Omental fat pad (tissue), 4 donors: Measurements from ENCODE around the gene VANGL1. TPM values are rescaled to one million over a fixed set of nuclear protein-coding genes. Genes with fewer than 3 reads are reported as not detected.
"Not testable (repeated sequence)": the region's sequence is repeated elsewhere in the genome, so short reads cannot be mapped to it uniquely, and the experiment has no call there.

ENCODE experiments used
- ATAC-seq: fragments of 150-250 bp; one replicate; pipeline ENCODE4 v1.9.1; 2016; ENCODE audit warnings: mild to moderate bottlenecking, moderate library complexity; ENCODE audit not compliant: low FRiP score
- DNase-seq: peaks from one replicate; pipeline ENCODE4 v3.0.0-alpha.2; 2019; ENCODE audit warnings: low spot score
- total RNA-seq, 4 donors: library from RNA; depleted of rRNA; stranded (reverse); fragments of >200 nt; gene quantifications; one replicate each; pipeline ENCODE4 v1.1.0, GENCODE V29; 2016
- TF ChIP-seq, protein P1 (sequence below), 3 donors: fragments of 450-650 bp; IDR thresholded peaks; one replicate each; pipeline ENCODE4 v1.5.1; 2016 to 2017; ENCODE audit warnings: antibody characterized with exemption in 3 of 3, mild to moderate bottlenecking in 3 of 3, moderate library complexity in 2 of 3

VANGL1 gene
- total RNA-seq, 4 donors from 2014 or later = 4.9 to 9.6 (median 6.5) TPM

DNA sequence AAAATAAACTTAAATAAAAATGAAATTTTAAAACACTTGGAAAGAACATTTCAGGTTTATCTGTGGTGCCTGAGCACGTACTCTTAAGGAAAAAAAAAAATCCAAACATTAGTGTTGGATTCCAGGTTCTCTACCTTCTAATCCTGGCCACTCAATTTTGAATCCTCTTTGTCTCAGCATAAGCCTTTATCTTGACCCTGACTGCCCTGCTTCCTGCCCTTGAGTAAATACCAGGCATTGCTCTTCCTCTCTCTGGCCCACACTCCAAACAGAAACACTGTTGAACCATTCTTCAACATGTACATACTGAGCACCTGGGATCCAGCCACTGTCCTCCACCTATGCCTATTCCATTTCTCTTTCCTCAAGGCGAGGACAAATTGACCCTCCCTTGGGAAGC is 11.4 kb upstream of the VANGL1 start:
- ATAC-seq (no peak), DNase-seq (no peak)
- TF ChIP-seq, protein P1, sequence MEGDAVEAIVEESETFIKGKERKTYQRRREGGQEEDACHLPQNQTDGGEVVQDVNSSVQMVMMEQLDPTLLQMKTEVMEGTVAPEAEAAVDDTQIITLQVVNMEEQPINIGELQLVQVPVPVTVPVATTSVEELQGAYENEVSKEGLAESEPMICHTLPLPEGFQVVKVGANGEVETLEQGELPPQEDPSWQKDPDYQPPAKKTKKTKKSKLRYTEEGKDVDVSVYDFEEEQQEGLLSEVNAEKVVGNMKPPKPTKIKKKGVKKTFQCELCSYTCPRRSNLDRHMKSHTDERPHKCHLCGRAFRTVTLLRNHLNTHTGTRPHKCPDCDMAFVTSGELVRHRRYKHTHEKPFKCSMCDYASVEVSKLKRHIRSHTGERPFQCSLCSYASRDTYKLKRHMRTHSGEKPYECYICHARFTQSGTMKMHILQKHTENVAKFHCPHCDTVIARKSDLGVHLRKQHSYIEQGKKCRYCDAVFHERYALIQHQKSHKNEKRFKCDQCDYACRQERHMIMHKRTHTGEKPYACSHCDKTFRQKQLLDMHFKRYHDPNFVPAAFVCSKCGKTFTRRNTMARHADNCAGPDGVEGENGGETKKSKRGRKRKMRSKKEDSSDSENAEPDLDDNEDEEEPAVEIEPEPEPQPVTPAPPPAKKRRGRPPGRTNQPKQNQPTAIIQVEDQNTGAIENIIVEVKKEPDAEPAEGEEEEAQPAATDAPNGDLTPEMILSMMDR (IDR thresholded peaks at IDR 0.05) = no peak

GRCh38 chr1:115632251-115633026 is 9.3 kb upstream of the VANGL1 start:
- TF ChIP-seq, protein P1 (IDR thresholded peaks at IDR 0.05) = no peak
- no peak for ATAC-seq

DNA sequence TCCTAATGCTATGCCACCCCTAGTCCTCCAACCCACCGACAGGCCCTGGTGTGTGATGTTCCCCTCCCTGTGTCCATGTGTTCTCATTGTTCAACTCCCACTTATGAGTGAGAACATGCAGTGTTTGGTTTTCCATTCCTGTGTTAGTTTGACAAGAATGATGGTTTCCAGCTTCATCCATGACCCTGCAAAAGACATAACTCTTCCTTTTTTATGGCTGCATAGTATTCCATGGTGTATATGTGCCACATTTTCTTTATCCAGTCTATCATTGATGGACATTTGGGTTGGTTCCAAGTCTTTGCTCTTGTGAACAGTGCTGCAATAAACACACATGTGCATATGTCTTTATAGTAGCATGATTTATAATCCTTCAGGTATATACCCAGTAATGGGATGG is 8.2 kb upstream of the VANGL1 start:
- DNase-seq = not testable (repeated sequence)

More at GRCh38 chr1:115632251-115633026, 9.3 kb upstream of the VANGL1 start:
- DNase-seq = no peak

DNA sequence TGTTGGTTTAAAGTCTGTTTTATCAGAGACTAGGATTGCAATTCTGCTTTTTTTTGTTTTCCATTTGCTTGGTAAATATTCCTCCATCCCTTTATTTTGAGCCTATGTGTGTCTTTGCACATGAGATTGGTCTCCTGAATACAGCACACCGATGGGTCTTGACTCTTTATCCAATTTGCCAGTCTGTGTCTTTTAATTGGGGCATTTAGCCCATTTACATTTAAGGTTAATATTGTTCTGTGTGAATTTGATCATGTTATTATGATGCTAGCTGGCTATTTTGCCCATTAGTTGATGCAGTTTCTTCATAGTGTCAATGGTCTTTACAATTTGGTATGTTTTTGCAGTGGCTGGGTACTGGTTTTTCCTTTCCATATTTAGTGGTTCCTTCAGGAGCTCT is 4.5 kb upstream of the VANGL1 start:
- not testable (repeated sequence) for DNase-seq, ATAC-seq

More for the DNA sequence above, 8.2 kb upstream of the VANGL1 start:
- ATAC-seq = not testable (repeated sequence)

DNA sequence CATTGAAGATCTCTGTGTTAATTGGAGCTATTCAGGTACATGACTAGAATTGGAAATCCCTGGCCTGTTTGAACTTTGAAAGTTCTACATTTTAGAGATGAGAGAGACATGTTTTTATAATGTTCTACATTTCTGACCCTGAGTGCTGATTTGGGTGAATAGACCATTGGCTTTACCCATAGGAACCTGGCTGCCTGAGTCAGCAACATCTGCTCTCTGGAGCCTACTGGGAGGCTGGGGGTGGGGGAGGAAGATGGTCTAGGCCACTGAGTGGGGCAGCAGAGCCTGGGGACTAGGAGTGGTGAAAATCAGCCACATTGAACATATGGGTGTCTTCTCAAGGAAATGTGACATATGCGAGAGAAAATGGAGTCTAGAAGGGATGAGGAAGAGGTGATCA is 1.4 kb upstream of the VANGL1 start:
- ATAC-seq (no peak), DNase-seq (no peak)
- TF ChIP-seq, protein P1 (IDR thresholded peaks at IDR 0.05) = no peak

GRCh38 chr1:115642168-115643072 is 650 bp downstream of the VANGL1 start:
- ATAC-seq (peak; percentile 65), DNase-seq (no peak)
- TF ChIP-seq, protein P1 (IDR thresholded peaks at IDR 0.05) = no peak

- DNase-seq (no peak), ATAC-seq (no peak)
- TF ChIP-seq, protein P1 (IDR thresholded peaks at IDR 0.05) = no peak
Observed at GRCh38 chr1:115643225-115643624, 1.5 kb downstream of the VANGL1 start.
